Tongue (tissue), 2 donors: ENCODE data around the gene LIMS4. TPM values are rescaled to one million over a fixed set of nuclear protein-coding genes. Genes with fewer than 3 reads are reported as not detected.
"Not testable (repeated sequence)": the region's sequence is repeated elsewhere in the genome, so short reads cannot be mapped to it uniquely, and the experiment has no call there.

Source experiments
- DNase-seq: peaks from one replicate; pipeline ENCODE4 v3.0.0-alpha.2; 2015
- total RNA-seq: library from RNA; depleted of rRNA; stranded (reverse); fragments of >200 nt; gene quantifications from one replicate; pipeline ENCODE4 v1.2.3, GENCODE V29; 2014

LIMS4 gene
- total RNA-seq, 1 donor from 2014 or later: 1.0 TPM

DNA sequence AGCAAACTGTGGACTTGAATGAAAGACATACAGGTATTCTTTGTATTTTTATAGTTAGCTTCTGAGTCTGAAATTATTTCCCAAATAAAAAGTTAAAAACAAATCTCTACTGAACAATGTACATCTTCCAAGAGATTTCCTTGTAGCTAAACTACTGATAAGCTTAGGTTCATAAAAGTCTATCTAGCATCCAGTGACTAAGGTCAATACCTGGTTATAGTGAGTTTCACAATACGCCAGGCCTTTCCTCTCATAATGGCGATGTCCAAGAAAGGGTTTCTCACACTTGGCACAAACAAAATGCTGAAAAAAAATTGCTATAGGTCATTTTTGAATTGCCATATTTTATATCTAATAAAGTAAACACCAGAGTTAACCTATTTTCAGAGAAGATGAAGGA, 21.7 kb downstream of the LIMS4 start:
- DNase-seq: not testable (repeated sequence)

DNA sequence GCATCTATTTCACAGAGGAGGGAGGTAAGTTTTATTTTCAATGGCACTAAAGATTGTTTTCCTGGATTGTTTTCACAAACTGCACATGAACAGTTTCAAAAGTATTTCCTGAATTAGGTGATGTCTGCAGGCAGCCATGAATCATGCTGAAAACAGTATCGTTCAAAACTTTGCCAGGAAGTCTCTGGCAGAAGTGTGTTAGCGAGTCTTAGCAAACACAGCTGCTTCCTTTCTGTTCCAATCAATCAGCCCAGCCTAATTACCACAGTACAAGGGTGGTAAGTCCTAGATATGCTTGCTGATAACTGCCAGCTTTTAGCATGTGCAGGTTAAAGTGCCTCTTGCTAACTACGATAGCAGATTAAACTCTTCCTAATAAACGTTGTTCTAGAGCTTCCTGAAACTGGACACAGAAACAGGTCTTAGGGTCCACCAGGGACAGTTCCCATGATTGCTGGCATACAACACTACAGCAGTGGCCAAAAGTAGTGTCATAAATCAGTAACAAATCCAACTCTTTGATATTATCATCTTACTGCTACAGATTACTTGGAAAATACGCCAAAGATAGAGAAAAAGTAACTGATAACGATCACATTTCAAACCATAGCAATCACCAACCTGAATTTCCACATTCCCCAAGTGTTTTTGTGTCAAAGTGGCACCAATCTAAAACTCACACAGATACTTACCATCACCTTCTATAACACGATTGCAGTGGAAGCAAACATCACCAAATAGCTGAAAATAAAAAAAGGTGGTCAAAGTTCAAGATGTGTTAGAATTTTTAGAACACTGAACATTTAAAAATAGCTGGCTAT, 23.3 kb downstream of the LIMS4 start:
- not testable (repeated sequence) for DNase-seq

DNA sequence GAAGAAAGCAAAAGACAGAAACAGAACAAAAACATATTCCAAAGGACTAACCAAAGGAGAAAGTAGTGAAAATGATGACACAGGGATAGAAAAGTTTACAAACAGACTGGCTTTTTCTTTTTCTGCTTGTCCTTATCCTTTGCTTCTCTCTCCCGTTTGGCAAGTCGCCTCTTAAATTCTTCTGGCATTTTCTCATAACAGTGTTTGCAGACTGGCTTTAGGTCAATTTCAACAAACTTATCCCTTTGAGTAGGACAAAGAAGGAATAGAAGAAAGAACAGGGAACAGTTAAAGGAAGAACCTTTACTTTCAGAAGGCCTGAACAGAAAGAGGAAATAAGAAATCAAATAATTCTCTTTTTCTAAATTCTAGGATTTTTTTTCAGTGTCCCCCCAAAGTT, 26.0 kb downstream of the LIMS4 start:
- DNase-seq: not testable (repeated sequence)

DNA sequence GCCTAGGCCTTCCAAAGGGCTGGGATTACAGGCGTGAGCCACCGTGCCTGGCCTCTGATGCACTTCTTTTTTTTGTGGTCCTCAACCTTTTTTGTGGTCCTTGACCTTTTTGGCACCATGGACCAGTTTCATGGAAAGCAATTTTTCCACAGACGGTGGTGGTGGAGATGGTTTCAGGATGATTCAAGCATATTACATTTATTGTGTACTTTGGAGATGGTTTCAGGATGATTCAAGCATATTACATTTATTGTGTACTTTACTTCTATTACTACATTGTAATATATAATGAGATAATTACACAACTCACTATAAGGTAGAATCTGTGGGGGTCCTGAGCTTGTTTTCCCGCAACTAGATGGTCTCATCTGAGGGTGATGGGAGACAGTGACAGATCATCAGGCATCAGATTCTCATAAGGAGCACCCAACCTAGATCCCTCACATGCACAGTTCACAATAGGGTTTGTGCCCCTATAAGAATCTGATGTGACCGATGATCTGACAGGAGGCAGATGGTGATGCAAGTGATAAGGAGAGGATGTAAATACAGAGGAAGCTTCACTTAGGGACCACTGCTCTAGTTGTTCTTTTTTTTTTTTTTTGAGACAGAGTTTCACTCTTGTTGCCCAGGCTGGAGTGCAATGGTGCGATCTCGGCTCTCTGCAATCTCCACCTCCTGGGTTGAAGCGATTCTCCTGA, 29.2 kb downstream of the LIMS4 start:
- not testable (repeated sequence) for DNase-seq

DNA sequence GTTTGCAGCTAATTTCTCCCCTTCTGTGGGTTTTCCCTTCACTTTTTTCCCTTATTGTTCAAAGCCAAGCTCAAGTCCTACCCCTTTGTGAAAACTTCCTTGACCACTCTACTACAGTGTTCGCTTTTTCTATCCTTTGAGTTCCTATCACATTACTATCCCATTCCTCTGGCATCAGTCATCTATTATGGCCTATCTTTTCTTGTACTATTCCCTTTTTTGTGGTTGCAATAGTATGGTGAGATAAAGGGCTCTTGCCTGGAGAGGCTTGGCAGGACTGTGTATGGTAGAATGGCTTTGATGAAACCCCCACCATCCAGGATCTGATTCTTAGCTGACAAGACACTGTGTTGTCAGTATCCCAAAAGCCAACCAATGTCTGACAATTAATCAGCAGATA, 30.7 kb downstream of the LIMS4 start:
- DNase-seq: not testable (repeated sequence)

DNA sequence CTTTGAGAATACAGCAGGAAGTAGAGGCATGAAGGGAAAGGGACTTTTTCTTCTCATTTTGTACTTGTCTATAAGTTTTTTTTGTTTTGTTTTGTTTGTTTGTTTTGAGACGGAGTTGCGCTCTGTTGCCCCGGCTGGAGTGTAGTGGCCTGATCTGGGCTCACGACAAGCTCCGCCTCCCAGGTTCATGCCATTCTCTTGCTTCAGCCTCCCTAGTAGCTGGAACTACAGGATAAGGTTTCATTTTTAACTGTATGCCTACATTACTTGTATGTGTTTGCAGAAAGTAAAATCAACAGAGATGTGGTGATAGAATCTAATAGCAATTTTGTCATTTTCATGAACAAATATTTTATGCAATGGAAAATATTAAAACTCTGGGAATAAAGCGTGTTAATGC, 38.1 kb downstream of the LIMS4 start:
- not testable (repeated sequence) for DNase-seq

DNA sequence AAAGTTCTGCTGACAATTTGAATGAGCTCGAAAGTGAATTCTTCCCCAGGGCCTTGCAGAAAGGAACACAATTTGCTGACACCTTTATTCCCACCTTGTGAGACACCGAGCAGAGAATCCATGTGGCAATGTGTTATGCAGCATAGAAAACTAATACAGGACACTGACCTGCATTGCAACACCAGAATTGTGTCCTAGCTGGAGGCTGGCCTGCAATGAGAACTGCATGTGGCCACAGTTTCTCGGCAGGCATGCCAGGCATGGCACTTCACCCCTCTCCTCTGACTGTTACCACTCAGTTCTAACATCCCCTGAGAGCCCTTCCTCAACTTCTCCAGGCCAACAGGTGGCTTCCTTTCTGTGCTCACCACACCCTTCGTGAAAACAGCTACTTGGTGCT, 46.9 kb downstream of the LIMS4 start:
- DNase-seq: not testable (repeated sequence)

DNA sequence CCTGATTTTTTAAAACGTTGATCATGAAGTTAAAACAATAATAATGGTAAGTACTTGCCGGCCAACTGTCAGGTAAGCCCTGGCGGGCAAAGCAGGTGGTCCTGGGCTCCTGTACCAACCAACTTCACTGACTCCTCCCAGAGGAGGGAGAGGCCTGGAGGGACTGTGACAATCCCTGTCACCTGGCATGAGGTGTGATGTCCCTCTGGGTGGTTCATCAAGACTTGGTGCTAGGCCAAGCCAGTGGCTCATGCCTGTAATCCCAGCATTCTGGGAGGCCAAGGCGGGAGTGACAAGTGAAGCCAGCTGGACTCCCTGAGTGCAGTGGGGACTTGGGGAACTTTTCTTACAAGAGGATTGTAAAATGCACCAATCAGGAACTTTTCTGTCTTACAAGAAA, 48.2 kb downstream of the LIMS4 start:
- not testable (repeated sequence) for DNase-seq

DNA sequence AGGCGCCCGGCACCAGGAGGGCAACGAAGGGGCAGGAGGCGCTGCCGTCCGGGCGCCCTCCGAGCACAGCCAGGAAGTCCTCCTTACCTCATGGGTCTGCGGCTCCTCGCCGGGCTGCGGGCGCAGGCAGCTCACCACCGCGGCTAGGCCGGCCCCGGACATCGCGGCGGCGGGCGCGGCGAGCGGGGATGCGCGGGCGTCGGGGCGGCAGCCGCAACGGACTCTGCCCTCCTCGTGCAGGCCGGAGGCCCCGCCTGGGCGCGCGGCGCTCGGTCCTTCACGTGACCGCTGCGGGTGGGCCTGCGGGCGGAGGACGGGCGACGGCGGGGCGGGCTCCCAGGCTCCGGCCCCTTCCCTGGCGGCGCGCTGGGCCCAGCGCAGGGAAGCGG, 49.0 kb downstream of the LIMS4 start:
- DNase-seq: not testable (repeated sequence)

DNA sequence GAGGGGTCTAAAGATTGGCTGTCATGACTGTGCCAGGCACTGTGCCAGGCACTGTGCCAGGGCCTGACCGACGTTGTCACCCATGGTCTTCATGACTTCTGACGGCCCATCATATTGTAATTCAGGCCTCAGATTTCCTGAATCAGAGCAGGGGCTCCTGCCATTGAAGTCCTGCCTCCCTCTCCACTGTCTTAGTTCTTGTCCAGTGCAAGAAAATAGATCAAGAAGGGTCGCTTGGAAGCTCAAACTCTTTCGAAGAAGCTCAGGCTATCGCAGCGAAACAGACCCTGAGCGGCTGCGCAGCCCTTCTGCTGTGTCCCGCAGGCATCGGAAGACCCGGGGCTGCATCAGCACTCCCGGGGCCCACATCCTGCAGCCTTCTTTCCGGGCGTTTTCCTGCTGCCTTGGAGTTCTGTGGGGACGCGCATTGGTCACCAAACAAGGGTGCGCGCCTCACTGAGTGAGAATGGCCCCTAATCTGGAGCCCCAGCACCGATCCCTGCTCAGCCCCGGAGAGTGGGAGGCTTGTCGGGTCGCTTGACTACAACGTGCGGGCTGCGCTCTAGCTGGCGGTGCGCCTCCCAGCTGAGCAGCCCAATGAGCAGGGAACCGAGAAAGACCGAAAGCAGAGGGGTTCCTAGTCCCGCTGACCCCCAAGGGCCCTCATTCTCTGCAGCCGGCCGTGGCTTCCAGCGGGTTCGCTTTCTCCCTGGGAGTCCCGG, 49.6 kb downstream of the LIMS4 start:
- not testable (repeated sequence) for DNase-seq

DNA sequence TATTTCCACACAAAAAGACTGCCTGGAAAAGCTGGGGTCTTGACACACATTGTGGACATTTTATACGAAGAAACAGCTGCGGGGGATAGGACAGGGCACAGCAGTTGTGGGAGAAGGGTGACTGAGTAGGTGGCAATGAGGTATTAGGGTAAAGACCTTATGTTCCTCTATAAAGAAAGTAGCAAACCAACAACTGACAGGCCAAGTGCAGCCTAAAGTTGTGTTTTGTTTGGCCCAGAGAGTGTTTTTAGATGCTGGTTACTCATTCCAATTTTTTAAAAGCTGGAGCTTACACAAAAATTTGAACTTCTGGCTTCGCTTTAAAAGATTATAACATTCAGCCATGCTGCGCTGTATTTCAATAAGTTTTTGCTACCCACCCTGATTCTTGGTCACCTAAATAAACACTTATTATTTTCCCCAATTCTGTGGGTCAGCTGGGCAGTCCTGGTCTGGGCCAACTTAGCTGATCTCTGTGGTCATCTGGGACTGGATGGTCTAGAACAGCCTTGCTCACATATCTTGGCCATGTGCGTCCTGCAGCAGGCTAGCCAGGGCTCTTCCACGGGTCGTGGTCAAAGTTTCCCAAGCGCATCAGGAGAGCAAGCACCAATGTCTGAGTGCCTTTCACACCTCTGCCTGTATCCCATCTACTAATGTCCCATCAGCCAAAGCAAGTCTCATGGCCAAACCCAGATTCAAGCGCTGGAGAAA, 51.8 kb downstream of the LIMS4 start:
- not testable (repeated sequence) for DNase-seq

DNA sequence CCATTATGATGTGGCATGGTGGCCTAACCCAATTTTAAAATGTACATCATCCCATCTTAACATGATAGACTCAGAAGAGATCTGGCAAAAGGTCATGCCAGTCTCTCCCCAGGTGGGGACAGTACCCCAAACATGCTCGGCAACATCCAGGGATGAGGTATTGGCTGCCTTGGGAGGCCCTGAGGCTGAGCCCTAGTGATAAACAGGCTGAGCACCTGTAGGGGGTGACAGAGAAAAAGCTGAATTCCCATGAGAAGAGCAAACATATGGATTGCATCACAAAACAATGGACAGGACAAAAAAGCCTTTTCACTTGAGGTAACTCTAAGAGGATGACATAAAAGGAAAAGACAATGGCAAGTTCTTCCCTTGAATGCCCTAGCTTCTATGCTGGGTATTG, 65.5 kb downstream of the LIMS4 start:
- DNase-seq: not testable (repeated sequence)

DNA sequence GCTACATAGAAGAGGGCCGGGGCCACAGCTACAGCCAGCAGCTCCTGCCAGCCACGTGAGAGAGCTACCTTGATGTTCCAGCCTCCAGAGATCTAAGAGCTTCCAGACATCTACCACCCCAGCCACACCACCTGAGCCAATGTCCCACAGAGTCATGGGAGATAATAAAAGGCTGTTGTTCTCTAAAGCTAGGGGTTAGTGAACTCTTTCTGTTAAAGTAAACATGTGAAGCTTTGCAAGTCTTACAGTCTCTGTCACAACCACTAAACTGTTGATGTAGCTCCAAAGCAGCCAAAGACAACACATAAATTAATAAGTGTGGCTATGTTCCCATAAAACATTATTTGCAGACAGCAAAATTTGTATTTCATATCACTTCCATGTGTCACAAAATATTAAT, 67.6 kb downstream of the LIMS4 start:
- not testable (repeated sequence) for DNase-seq

DNA sequence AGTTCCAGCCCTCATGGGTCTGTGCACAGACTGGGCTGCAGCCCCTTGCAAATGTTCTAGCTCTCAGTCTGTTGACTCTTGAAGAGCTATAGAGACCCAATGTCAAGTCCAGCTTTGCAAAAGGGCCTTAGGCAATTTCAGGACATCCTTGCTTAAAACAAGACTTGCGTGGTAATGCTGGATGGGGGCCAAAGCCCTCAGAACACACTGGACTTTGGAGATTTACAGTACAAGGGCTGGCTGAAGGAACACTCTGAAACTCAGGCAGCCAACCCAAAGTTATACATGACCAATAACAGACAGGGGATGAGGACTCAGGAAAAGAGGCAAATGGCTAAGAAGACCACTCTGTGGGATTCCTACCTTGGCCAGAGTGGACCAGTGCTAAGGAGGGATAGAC, 68.4 kb downstream of the LIMS4 start:
- DNase-seq: not testable (repeated sequence)

DNA sequence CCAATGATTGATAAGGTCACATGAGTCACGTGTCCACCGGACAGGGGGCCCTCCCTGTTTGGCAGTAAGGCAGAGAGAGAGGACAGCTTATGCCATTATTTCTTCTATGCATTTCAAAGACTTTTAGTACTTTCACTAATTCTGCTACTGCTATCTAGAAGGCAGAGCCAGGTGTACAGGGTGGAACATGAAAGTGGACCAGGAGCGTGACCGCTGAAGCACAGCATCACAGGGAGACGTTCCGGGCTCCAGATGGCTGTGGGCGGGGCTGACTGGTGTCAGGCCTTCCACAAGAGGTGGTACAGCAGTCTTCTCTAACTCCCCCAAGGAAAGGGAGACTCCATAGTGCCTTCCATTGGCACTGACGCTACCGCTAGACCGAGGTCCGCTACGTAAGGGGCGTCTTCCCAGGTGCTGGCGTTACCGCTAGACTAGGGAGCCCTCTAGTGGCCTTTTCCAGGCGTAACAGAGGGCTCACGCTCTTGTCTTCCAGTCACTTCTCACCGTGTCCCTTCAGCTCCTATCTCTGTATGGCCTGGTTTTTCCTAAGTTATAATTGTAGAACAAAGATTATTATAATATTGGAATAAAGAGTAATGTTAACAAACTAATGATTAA, 71.5 kb downstream of the LIMS4 start:
- DNase-seq: not testable (repeated sequence)

DNA sequence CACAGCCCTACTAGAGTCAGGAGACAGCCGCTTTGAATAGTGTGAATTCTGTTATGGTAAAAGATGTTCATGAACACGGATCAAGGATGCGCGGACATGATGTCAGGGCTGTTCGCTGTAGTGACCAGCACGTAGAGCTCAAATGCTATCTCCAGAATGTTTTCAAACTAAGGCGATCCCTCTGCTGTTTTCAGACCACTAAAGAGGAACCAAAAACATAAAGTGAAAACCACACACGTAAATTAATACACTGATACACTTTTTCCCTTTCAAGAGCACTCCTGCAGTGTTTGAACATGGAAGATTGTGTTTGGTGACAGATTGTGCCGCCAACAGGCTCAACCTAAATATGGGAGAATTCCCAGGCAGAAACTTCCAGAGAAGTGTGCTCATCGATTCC, 73.2 kb downstream of the LIMS4 start:
- not testable (repeated sequence) for DNase-seq

DNA sequence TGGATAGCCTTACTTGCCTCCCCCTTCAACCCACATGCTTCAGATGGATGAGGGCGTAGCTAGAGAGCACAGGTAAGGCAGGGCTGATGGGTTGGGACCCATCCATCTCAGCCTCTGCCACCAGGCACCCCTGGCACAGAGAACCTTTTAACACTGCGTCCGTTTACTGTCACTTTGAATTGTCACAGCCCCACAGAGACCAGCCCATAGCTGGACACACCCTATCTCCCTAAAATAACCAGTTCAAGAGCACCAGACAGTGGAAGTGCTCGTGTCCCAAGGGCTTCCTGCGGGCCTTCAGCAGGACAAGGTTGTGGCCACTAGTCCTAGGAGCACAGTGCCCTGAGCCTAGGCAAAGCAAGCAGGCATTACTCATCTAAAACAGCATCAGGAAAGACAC, 76.6 kb downstream of the LIMS4 start:
- DNase-seq: not testable (repeated sequence)
